ENCODE measurements around the gene PODNL1. TPM values are rescaled to one million over a fixed set of nuclear protein-coding genes. Genes with fewer than 3 reads are reported as not detected.
A peak's percentile ranks its signal among the peaks of the same experiment; 100 is the strongest.

The PODNL1 gene
- total and polyA plus RNA-seq, 2 of the 13 experiments (the other 11 are each of a cell fraction or from before 2014, with no cell fraction given): 0.18 TPM; not detected in 1

DNA sequence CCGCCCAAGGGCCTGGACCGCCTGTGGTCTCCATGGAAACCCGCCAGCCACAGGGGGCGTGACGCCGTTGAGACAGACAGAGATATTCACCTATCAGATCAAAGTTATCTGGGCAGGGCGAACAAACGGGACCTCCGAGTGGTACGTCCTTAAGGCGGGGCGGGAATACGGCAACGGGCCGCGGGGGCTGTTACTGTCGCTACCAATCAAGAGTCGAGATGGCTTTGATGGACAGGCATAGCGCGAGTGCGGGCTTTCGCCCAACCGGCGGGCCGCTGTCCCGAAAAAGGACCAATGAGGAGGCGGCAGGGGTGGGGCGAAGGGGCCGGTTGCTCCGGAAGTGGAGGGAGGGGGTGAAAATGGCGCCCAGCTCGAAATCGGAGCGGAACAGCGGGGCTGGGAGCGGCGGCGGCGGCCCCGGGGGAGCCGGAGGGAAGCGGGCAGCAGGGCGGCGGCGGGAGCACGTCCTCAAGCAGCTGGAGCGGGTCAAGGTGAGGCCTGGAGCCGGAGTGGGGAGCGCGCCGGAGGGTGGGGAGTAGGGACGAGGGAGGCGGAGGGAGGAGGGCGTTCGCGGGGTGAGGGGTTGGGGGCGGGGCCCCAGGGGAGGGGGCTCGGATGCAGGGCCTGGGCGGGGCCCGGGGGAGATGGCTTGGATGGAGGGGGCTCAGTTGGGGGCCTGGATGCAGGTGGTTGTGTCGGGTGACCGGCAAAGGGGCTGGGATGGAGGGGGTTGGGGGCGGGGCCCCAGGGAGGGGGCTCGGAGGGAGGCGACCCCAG is 14.1 kb upstream of the PODNL1 start, which contains the start of gene DCAF15 (continued):
- TF ChIP-seq, protein P1, sequence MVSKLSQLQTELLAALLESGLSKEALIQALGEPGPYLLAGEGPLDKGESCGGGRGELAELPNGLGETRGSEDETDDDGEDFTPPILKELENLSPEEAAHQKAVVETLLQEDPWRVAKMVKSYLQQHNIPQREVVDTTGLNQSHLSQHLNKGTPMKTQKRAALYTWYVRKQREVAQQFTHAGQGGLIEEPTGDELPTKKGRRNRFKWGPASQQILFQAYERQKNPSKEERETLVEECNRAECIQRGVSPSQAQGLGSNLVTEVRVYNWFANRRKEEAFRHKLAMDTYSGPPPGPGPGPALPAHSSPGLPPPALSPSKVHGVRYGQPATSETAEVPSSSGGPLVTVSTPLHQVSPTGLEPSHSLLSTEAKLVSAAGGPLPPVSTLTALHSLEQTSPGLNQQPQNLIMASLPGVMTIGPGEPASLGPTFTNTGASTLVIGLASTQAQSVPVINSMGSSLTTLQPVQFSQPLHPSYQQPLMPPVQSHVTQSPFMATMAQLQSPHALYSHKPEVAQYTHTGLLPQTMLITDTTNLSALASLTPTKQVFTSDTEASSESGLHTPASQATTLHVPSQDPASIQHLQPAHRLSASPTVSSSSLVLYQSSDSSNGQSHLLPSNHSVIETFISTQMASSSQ (IDR thresholded peaks at IDR 0.05; ENCODE audit: low read depth): no peak
- TF ChIP-seq, protein P1 (CRISPR knock-in tag; IDR thresholded peaks at IDR 0.05; ENCODE audit: borderline replicate concordance): no peak; the same call in 1 of the 2 replicates
- 0 out of 2 replicates have a peak, but pooled peaks have one; percentile 42 for TF ChIP-seq ZSCAN21 (CRISPR knock-in tag; IDR thresholded peaks at IDR 0.05; ENCODE audit: borderline replicate concordance)
- TF ChIP-seq ARNTL (CRISPR knock-in tag; IDR thresholded peaks at IDR 0.05): no peak
- TF ChIP-seq, protein P2, sequence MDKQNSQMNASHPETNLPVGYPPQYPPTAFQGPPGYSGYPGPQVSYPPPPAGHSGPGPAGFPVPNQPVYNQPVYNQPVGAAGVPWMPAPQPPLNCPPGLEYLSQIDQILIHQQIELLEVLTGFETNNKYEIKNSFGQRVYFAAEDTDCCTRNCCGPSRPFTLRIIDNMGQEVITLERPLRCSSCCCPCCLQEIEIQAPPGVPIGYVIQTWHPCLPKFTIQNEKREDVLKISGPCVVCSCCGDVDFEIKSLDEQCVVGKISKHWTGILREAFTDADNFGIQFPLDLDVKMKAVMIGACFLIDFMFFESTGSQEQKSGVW (CRISPR knock-in tag; IDR thresholded peaks at IDR 0.05; ENCODE audit: borderline replicate concordance): no peak
- TF ChIP-seq ZSCAN9 (CRISPR knock-in tag; IDR thresholded peaks at IDR 0.05; ENCODE audit: borderline replicate concordance): no peak
- TF ChIP-seq SP2 (CRISPR knock-in tag; IDR thresholded peaks at IDR 0.05): peak; percentile 100
- TF ChIP-seq, protein P3, sequence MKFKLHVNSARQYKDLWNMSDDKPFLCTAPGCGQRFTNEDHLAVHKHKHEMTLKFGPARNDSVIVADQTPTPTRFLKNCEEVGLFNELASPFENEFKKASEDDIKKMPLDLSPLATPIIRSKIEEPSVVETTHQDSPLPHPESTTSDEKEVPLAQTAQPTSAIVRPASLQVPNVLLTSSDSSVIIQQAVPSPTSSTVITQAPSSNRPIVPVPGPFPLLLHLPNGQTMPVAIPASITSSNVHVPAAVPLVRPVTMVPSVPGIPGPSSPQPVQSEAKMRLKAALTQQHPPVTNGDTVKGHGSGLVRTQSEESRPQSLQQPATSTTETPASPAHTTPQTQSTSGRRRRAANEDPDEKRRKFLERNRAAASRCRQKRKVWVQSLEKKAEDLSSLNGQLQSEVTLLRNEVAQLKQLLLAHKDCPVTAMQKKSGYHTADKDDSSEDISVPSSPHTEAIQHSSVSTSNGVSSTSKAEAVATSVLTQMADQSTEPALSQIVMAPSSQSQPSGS (CRISPR knock-in tag; IDR thresholded peaks at IDR 0.05): no peak
- peak; percentile 96 for TF ChIP-seq GABPB1 (CRISPR knock-in tag; IDR thresholded peaks at IDR 0.05)
- peak; percentile 89 for TF ChIP-seq RFX3 (CRISPR knock-in tag; IDR thresholded peaks at IDR 0.05)
- TF ChIP-seq ATRX (CRISPR knock-in tag; IDR thresholded peaks at IDR 0.05; ENCODE audit: borderline replicate concordance): no peak
- peak; percentile 62; the same call in 1 of the 2 replicates for TF ChIP-seq TBX3 (IDR thresholded peaks at IDR 0.05; ENCODE audit: borderline replicate concordance)
- TF ChIP-seq ZFX (CRISPR knock-in tag; IDR thresholded peaks at IDR 0.05; ENCODE audit: low read depth): peak; percentile 30; the same call in 1 of the 2 replicates
- 0 out of 2 replicates have a peak, but pooled peaks have one; percentile 44 for TF ChIP-seq HNRNPL (IDR thresholded peaks at IDR 0.05; ENCODE audit: low read depth, low read length)
- TF ChIP-seq KLF9 (CRISPR knock-in tag; IDR thresholded peaks at IDR 0.05; ENCODE audit: low read depth): 0 out of 2 replicates have a peak, but pooled peaks have one; percentile 43
- peak; percentile 43; the same call in 1 of the 2 replicates for TF ChIP-seq SMAD3 (CRISPR knock-in tag; IDR thresholded peaks at IDR 0.05)
- TF ChIP-seq, protein P4, sequence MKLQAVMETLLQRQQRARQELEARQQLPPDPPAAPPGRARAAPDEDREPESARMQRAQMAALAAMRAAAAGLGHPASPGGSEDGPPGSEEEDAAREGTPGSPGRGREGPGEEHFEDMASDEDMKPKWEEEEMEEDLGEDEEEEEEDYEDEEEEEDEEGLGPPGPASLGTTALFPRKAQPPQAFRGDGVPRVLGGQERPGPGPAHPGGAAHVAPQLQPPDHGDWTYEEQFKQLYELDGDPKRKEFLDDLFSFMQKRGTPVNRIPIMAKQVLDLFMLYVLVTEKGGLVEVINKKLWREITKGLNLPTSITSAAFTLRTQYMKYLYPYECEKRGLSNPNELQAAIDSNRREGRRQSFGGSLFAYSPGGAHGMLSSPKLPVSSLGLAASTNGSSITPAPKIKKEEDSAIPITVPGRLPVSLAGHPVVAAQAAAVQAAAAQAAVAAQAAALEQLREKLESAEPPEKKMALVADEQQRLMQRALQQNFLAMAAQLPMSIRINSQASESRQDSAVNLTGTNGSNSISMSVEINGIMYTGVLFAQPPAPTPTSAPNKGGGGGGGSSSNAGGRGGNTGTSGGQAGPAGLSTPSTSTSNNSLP (IDR thresholded peaks at IDR 0.05; ENCODE audit: low read depth, low read length): 0 out of 2 replicates have a peak, but pooled peaks have one; percentile 36
- TF ChIP-seq MEF2D (CRISPR knock-in tag; IDR thresholded peaks at IDR 0.05): no peak
- peak; percentile 88 for TF ChIP-seq RBFOX2 (IDR thresholded peaks at IDR 0.05; ENCODE audit: low read depth, low read length)
- TF ChIP-seq, protein P5, sequence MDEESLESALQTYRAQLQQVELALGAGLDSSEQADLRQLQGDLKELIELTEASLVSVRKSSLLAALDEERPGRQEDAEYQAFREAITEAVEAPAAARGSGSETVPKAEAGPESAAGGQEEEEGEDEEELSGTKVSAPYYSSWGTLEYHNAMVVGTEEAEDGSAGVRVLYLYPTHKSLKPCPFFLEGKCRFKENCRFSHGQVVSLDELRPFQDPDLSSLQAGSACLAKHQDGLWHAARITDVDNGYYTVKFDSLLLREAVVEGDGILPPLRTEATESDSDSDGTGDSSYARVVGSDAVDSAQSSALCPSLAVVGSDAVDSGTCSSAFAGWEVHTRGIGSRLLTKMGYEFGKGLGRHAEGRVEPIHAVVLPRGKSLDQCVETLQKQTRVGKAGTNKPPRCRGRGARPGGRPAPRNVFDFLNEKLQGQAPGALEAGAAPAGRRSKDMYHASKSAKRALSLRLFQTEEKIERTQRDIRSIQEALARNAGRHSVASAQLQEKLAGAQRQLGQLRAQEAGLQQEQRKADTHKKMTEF (CRISPR knock-in tag; IDR thresholded peaks at IDR 0.05): peak; percentile 36; the same call in 1 of the 2 replicates
